ENCODE results near the gene DCXR. TPM values are rescaled to one million over a fixed set of nuclear protein-coding genes. Genes with fewer than 3 reads are reported as not detected.

Gene DCXR
- total and polyA plus RNA-seq, 2 donors (not counting 3 experiments of a cell fraction or from before 2014, with no cell fraction given) = 93.0 to 178 TPM

GRCh38 chr17:82041144-82041814 is 3.8 kb upstream of the DCXR start:
- ChIA-PET CTCF (interaction anchor here (0.9 kb wide), 1 partner anchor 21 kb away, joined by 3 read pairs; no protein-coding TSS in a partner anchor), POLR2A (no interaction called here)
- FAIRE-seq (no peak), DNase-seq (ENCODE audit: low read depth, low spot score) (no peak)
- no peaks in the 10 kb centered on the region for H3K9me3 ChIP-seq (replicated peaks; ENCODE audit: control insufficient read depth, insufficient read depth, low read length)
- no TSS peak for BruUV-seq (replicated peaks)
- no peak overlapping the region for H3K4me3 ChIP-seq (replicated peaks in 1 of 3; ENCODE audit: insufficient read depth in 1 of 3, low read depth in 1 of 3, low read length in 3 of 3)
- TF ChIP-seq FOS (IDR thresholded peaks at IDR 0.05; ENCODE audit: borderline replicate concordance, insufficient read depth, low read length) (no peak), EZH2 (IDR thresholded peaks at IDR 0.05; ENCODE audit: borderline replicate concordance, low read depth, low read length, severe bottlenecking) (no peak), GATA2 (IDR thresholded peaks at IDR 0.05; ENCODE audit: insufficient read depth, insufficient read length, low read depth, low read length) (no peak), POLR2A (IDR thresholded peaks at IDR 0.05; ENCODE audit: low read depth, low read length) (no peak), MYC (IDR thresholded peaks at IDR 0.05; ENCODE audit: low read depth, low read length) (no peak), JUN (IDR thresholded peaks at IDR 0.05; ENCODE audit: borderline replicate concordance, insufficient read depth, insufficient read length, low read depth) (no peak), CTCF (IDR thresholded peaks at IDR 0.05; ENCODE audit: extremely low read depth in 1 of 2, insufficient read depth in 1 of 2, low read depth in 1 of 2, low read length in 2 of 2) (no peak)
- dilution Hi-C loops (cut with MboI; ENCODE audit: extremely low pct_ligation_motif_present, low sequenced_read_pairs) = no loop called here
- no peaks in the 10 kb centered on the region for H4K20me1 ChIP-seq (replicated peaks; ENCODE audit: control insufficient read depth, extremely low read depth, insufficient read depth, low read length)
- H3K4me1 ChIP-seq (ENCODE audit: control insufficient read depth, extremely low read depth, insufficient read depth, low read length) = peaks cover 6% of the 10 kb centered on the region
- no peak overlapping the region for H3K4me2 ChIP-seq (ENCODE audit: insufficient read depth, low read length)
- peaks cover 2% of the 10 kb centered on the region for H3K79me2 ChIP-seq (ENCODE audit: control insufficient read depth, insufficient read depth, low read length)
- H3K27me3 ChIP-seq (ENCODE audit: control insufficient read depth in 2 of 2, insufficient read depth in 2 of 2, low read length in 2 of 2) = no peaks in the 10 kb centered on the region
- H2AFZ ChIP-seq (ENCODE audit: low read depth, low read length) = no peak overlapping the region
- intact Hi-C loops (cut with micrococcal nuclease) = no loop called here
- H3K27ac ChIP-seq (ENCODE audit: insufficient read depth, low read depth, low read length) = no peak overlapping the region
- no peaks in the 10 kb centered on the region for H3K9me1 ChIP-seq (replicated peaks; ENCODE audit: control insufficient read depth, extremely low read depth, insufficient read depth, low read length)
- no peak overlapping the region for H3K9ac ChIP-seq (replicated peaks; ENCODE audit: extremely low read depth, insufficient read depth, low read length)
- no peaks in the 10 kb centered on the region for H3K36me3 ChIP-seq (ENCODE audit: control insufficient read depth in 2 of 2, extremely low read depth in 1 of 2, insufficient read depth in 2 of 2, low read length in 2 of 2)

Measured in endothelial cell of umbilical vein (primary cell).